Measurements from ENCODE around the gene EML5.

DNA sequence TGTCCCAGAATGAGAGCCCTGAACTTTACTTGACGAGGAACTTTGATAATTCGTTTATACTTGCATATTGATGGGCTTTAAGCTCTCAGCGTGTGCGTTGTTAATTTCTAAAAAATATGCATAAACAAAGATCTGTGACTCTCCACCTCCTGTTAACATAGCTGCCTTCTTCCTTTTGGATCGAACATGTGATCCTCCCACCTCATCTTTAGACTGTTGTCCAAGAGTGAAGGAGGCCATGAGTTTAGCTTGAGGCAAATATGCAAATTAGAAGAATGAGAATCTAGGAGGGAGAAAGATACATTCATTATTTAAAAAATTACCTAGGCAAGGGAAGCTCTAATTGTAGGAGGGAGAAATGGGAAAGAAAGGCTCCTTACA, 32.3 kb upstream of the EML5 start:
- no peak for TF ChIP-seq POLR2AphosphoS5 (IDR thresholded peaks at IDR 0.05; ENCODE audit: insufficient read depth in 1 of 2, low read depth in 1 of 2)
- TF ChIP-seq CTCF (IDR thresholded peaks at IDR 0.05) = no peak

All from vagina (tissue), 2 donors.